Measurements from ENCODE around the gene FSTL5. TPM values are rescaled to one million over a fixed set of nuclear protein-coding genes. Genes with fewer than 3 reads are reported as not detected.

FSTL5 gene
- total RNA-seq, 1 experiment from 2014 or later: 0.55 TPM

GRCh38 chr4:161931089-161931488 lies 232.7 kb downstream of the FSTL5 start:
- H3K9me3 Mint-ChIP-seq: no peaks in the 10 kb centered on the region
- ChIA-PET POLR2A (no interaction called here), CTCF (no interaction called here)
- TF ChIP-seq EMX1 (CRISPR knock-in tag; IDR thresholded peaks at IDR 0.05) (no peak), ZNF121 (CRISPR knock-in tag; IDR thresholded peaks at IDR 0.05) (no peak)
- no peak overlapping the region for H3K27ac Mint-ChIP-seq
- DNase-seq (ENCODE audit: low spot score) (no peak), ATAC-seq (no peak)
- peaks cover 21% of the 10 kb centered on the region for H3K4me1 Mint-ChIP-seq
- no peak overlapping the region for H3K4me3 Mint-ChIP-seq
- no peaks in the 10 kb centered on the region for H3K36me3 Mint-ChIP-seq
- H3K27me3 Mint-ChIP-seq (ENCODE audit: low read depth): no peaks in the 10 kb centered on the region

- no peak overlapping the region for H3K4me3 Mint-ChIP-seq
- no peak for DNase-seq (ENCODE audit: low spot score)
- H3K36me3 Mint-ChIP-seq: no peaks in the 10 kb centered on the region
- POLR2A ChIA-PET: no interaction called here
- ATAC-seq: peak; percentile 46; the same call in 1 of the 2 replicates
- no peak for TF ChIP-seq SMAD3 (CRISPR knock-in tag; IDR thresholded peaks at IDR 0.05; ENCODE audit: borderline replicate concordance)
- TF ChIP-seq SMAD4 (CRISPR knock-in tag; IDR thresholded peaks at IDR 0.05): no peak
- TF ChIP-seq SOX15 (CRISPR knock-in tag; IDR thresholded peaks at IDR 0.05): no peak
- no peak for TF ChIP-seq ERG (CRISPR knock-in tag; IDR thresholded peaks at IDR 0.05)
- no peak for TF ChIP-seq IRF2 (CRISPR knock-in tag; IDR thresholded peaks at IDR 0.05; ENCODE audit: borderline replicate concordance, low read depth)
- TF ChIP-seq ZNF138 (CRISPR knock-in tag; conservative IDR thresholded peaks at IDR 0.05): no peak
- TF ChIP-seq FOXJ3 (CRISPR knock-in tag; IDR thresholded peaks at IDR 0.05; ENCODE audit: borderline replicate concordance): no peak
- no peak for TF ChIP-seq ZNF317 (CRISPR knock-in tag; IDR thresholded peaks at IDR 0.05; ENCODE audit: borderline replicate concordance, low read depth)
- TF ChIP-seq CDX4 (CRISPR knock-in tag; IDR thresholded peaks at IDR 0.05; ENCODE audit: borderline replicate concordance): no peak
- no peak for TF ChIP-seq AR (CRISPR knock-in tag; IDR thresholded peaks at IDR 0.05)
- TF ChIP-seq ZNF532 (CRISPR knock-in tag; IDR thresholded peaks at IDR 0.05; ENCODE audit: borderline replicate concordance): no peak
- CTCF ChIA-PET: no interaction called here
- no peaks in the 10 kb centered on the region for H3K9me3 Mint-ChIP-seq
- H3K4me1 Mint-ChIP-seq: peaks cover 17% of the 10 kb centered on the region
- H3K27me3 Mint-ChIP-seq (ENCODE audit: low read depth): no peaks in the 10 kb centered on the region
- H3K27ac Mint-ChIP-seq: peak overlapping the region; percentile 63
Observed at GRCh38 chr4:161929956-161930355, 233.8 kb downstream of the FSTL5 start.
